Esophagus muscularis mucosa (tissue), 4 donors: ENCODE results near the gene SLC15A1.

Experiments used
- EP300 ChIP-seq: sonication (generic); formaldehyde crosslinking; IDR thresholded peaks from one replicate; pipeline ENCODE4 v1.6.1; 2017; ENCODE audit warnings: antibody characterized with exemption
- POLR2A ChIP-seq: fragments of 450-650 bp; IDR thresholded peaks from one replicate; pipeline ENCODE4 v1.6.1; 2017; ENCODE audit warnings: antibody characterized with exemption, moderate library complexity, mild to moderate bottlenecking, low read depth
- POLR2AphosphoS5 ChIP-seq, 2 donors: sonication (generic); formaldehyde crosslinking; IDR thresholded peaks; one replicate each; pipeline ENCODE4 v1.6.1; 2017; ENCODE audit warnings: antibody characterized with exemption in 2 of 2
- TF ChIP-seq, protein P1 (sequence below), 3 experiments: fragments of 200-600 bp in 2 of 3; fragments of 450-650 bp in 1 of 3; sonication (generic) in 2 of 3; IDR thresholded peaks; one replicate each; pipeline ENCODE4 v1.5.1; 2017 to 2019; ENCODE audit warnings: antibody characterized with exemption in 3 of 3, mild to moderate bottlenecking in 2 of 3, moderate library complexity in 1 of 3

DNA sequence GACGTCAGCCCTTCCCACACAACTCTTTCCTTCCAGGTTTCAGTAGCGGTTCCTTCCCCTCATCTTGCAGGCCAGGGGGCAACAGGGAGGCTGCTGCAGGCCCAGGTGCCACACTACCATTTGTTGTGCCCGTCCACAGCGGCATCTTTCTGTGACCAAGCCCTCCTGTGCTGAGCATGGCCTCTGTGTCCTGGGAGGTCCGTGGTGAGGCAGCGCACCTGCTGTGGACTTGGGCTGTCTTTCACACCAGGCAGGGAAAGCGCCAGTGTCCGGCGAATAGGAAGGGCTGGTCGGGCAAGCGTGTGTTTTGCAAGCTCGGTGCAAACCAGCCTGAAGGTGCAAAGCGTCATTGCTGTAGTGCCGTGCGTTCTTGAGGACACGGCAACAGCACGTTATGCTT, 21.4 kb downstream of the SLC15A1 start:
- TF ChIP-seq POLR2A, result no peak
- TF ChIP-seq, protein P1, sequence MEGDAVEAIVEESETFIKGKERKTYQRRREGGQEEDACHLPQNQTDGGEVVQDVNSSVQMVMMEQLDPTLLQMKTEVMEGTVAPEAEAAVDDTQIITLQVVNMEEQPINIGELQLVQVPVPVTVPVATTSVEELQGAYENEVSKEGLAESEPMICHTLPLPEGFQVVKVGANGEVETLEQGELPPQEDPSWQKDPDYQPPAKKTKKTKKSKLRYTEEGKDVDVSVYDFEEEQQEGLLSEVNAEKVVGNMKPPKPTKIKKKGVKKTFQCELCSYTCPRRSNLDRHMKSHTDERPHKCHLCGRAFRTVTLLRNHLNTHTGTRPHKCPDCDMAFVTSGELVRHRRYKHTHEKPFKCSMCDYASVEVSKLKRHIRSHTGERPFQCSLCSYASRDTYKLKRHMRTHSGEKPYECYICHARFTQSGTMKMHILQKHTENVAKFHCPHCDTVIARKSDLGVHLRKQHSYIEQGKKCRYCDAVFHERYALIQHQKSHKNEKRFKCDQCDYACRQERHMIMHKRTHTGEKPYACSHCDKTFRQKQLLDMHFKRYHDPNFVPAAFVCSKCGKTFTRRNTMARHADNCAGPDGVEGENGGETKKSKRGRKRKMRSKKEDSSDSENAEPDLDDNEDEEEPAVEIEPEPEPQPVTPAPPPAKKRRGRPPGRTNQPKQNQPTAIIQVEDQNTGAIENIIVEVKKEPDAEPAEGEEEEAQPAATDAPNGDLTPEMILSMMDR (IDR thresholded peaks at IDR 0.05), result no peak
- no peak for TF ChIP-seq POLR2AphosphoS5 (IDR thresholded peaks at IDR 0.05)
- TF ChIP-seq EP300, result no peak
